SH-SY5Y (cell line): Measurements from ENCODE around the gene SPIRE2.

ENCODE experiments used
- GATA2 ChIP-seq: IDR thresholded peaks from 2 replicates; pipeline ENCODE4 v1.6.1; 2011; ENCODE audit warnings: mild to moderate bottlenecking, low read depth, low read length
- GATA3 ChIP-seq: IDR thresholded peaks from 2 replicates; pipeline ENCODE4 v1.6.1; 2011; ENCODE audit warnings: low read depth, mild to moderate bottlenecking, low read length, moderate library complexity

SPIRE2 gene

DNA sequence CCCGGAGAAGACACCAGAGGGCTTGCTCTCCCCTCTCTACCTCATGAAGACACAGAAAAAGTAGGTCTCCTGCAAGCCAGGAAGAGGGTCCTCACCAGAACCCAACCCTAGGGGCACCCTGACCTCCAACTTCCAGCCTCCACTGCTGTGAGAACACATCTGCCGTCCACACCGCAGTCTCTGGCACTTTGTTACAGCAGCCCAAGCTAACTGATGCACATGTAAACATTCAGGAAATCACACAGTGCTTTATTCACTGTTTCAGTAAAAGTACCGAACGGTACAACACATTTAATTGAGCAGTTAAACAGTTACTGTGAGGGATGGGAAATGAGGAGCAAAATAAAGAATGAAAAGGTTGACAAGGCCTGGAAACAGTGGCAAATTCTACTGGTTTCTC lies 30.1 kb upstream of the SPIRE2 start:
- TF ChIP-seq GATA3 (no peak), GATA2 (no peak)

DNA sequence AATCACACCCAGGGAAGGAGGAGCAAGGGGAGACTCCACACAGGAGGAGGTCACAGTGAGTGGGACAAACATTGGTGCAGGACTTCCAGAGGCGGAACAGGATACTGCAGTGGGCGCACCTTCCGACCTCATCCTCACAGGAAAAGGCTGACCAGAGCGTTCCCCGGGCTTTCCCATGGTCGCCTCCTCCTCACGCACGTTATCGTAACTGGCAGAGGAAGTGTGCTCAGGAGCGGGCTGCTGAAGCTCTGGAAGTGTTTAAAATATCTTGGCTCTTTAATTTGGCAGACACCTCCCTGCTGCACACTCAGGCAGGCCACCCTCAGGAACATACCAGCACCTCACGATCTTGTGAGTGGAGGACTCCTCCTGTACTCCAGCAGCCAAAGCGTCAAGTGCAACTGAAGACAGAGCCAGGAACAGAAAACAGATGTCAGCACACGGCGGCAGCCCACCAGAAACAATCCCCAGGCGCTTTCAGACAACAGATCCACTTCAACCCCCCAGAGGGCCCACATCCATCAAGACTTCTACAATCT lies 29.4 kb upstream of the SPIRE2 start:
- TF ChIP-seq GATA2: peak; percentile 45; the same call in 1 of the 2 replicates
- no peak for TF ChIP-seq GATA3

DNA sequence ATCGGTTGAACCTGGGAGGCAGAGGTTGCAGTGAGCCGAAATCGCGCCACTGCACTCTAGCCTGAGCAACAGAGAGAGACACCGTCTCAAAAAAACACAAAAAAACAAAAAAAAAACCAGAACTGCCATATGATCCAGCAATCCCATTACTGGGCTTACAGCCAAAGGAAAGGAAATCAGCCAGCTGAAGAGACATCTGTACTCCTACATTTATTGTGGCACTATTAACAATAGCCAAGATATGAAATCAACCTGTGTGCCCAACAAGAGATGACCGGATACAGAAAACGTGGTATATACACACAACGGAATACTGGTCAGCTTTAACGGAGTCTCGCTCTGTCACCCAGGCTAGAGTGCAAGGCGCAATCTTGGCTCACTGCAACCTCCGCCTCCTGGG lies 26.5 kb upstream of the SPIRE2 start:
- TF ChIP-seq GATA2 (peak; percentile 39; the same call in 1 of the 2 replicates), GATA3 (no peak)

DNA sequence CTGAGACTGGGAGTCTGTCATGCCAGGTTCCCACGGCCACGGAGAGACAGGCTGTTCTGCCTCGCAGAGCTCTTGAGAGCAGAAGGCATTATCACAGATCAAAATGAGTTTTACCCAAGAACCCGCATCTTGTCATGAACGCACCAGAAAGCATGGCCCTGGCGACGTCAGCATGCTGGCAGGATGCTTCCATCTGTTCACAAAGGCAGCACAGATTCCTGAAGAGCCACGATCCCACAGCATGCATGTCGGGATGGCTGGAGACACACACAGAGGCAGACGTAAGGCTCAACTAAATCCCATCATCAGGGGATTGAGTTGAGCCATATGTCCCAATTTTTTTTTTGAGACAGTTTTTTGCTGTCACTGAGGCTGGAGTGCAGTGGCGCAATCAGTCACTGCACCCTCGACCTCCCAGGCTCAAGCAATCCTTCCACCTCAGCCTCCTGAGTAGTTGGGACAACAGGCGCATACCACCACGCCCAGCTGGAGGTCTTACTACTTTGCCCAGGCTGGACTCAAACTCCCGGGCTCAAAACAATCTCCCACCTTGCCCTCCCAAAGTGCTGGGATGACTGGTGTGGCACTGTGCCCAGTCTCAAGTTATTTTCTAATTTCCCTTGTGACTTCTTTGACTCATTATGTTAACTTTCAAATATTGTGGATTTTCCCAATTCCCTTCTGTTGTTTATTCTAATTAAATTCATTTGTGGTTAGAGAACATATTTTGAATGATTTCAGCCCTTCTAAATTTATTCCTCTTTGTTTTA lies 23.0 kb upstream of the SPIRE2 start:
- TF ChIP-seq GATA2: no peak
- no peak for TF ChIP-seq GATA3

DNA sequence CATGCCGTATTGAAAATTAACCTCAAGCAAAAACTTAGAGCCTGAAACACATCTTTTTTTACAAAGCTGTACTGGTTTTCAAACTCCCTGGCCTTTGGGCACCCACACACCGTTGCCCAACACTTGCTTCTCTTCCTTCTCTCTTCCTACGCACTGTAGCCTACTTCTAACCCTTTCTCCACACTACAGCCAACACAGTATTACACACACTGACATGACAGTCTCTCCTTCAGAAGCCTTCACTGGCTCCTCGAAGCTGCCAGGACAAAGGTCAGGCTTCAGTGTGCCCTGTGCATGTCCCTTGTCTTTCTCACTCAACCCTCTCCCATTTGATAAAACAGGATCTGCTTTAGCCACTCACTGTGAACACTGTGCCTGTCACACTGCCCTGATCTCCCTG lies 19.8 kb upstream of the SPIRE2 start:
- TF ChIP-seq GATA3: no peak
- no peak for TF ChIP-seq GATA2

DNA sequence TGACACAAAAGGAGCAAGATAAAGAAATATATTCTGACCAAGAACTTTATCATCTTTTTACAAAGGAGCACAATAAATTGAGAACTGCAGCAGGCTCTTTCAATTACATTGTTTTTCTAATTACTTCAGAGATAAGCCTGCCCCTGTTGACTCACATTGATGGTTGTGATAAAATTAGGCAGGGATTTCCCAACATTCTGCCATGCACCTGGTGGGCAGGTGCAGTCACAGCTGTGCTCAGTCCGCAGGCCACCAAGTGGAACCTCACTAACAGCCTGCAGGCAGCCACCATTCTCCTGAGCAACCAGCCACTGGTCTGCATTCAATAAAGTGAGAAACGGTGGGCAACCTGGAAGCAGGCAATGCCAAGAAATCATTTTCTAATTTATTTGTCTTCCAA lies 17.0 kb upstream of the SPIRE2 start:
- TF ChIP-seq GATA3 (no peak), GATA2 (0 out of 2 replicates have a peak, but pooled peaks have one; percentile 34)

DNA sequence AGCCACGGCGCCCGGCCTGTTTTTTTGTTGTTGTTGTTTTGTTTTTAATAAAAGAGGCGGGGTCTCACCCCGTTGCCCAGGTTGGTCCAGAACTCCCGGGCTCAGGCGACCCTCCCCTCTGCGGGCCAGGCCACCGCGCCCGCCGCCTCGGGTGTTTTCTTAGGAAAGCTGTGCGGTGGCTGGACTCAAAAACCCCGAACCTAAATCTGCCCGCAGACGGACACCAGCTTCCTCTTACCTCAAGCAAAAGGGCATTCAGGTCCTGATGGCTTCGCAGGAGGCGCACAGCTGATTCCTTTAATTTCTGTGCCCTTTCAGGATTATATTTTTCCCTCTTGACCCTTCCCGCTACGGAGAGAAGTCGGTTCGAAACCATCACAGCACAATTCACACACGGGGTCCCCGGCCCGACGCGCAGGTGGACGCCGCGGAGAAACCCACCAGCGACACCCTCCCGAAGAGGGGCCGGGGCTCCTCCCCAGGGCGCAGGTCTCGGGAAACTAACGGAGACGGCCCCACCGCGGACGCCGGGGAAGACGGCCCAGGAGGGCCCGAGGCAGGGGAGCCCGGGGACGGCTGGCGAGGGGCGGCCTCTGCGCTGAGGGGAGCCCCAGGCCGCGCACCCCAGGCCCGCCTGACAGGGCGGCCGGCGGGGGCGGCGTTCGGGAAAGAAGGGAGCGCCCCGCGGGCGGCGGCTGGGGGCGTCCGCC lies 12.5 kb upstream of the SPIRE2 start:
- no peak for TF ChIP-seq GATA2
- no peak for TF ChIP-seq GATA3

DNA sequence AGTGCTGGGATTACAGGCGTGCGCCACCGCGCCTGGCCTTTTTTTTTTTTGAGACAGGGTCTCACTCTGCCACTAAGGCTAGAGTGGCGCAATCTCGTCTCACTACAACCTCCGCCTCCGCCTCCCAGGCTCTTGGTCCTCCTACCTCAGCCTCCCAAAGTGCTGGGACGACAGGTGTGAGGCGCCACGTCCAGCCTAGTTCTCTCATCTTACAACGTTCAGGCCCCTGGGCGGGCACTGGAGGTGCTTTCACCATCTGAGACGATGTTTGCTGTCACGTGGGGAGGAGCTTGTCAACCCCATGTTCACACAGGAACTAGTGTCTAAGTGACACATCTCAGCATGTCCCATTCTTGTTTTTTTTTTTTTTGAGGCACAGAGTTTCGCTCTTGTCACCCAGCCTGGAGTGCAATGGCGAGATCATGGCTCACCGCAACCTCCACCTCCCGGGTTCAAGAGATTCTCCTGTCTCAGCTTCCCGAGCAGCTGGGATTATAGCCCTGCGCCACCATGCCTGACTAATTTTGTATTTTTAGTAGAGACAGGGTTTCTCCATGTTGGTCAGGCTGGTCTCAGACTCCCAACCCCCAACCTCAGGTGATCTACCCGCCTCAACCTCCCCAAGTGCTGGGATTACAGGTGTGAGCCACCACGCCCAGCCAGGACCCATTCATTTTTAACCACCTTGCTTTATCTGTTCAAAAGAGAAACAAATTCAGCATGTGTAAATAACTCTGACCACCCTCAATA lies 6.7 kb upstream of the SPIRE2 start:
- TF ChIP-seq GATA3 (no peak), GATA2 (no peak)

DNA sequence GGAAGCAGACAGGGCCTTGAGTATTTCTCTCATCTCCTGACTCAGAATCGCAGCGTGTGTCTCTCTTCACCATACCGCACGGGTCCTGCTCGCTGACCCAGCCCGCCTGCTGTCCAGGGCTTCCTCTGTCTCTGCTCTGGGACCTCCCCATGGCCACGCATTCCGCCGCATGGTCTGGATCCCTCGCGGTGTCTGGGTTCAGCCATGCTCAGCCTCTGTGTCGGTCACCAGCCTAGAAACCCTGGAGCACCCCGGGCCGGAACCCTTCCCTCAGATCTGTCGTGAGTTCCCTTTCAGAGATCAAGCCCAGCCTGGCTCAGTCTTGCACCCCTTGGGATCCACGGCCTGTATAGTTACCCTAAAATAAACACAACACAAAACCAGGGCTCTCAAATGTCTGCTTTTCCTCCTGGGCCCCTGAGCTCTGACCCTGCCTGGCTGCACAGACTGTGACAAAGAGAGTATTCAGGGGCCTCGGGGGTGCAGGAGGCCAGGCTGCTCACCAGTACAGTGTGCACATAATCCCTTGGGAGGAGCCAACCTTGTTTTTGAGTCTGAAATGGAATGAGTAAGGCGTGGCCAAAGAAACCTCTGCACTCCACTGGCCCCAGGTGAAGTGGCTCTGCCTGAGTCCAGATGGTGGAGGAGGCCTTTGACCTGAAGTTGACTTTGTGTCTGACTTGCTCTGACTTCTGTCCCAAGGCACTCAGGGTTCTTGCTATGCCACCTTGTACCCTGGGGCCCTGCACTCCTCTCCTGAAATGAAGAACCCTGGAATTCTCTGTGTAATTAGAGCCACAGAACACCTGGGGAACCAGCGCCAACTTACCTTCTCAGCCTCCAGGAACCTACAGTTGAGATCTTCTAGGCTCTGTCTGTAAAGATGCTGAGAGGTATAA lies 5.8 kb upstream of the SPIRE2 start:
- TF ChIP-seq GATA2 (no peak), GATA3 (no peak)

DNA sequence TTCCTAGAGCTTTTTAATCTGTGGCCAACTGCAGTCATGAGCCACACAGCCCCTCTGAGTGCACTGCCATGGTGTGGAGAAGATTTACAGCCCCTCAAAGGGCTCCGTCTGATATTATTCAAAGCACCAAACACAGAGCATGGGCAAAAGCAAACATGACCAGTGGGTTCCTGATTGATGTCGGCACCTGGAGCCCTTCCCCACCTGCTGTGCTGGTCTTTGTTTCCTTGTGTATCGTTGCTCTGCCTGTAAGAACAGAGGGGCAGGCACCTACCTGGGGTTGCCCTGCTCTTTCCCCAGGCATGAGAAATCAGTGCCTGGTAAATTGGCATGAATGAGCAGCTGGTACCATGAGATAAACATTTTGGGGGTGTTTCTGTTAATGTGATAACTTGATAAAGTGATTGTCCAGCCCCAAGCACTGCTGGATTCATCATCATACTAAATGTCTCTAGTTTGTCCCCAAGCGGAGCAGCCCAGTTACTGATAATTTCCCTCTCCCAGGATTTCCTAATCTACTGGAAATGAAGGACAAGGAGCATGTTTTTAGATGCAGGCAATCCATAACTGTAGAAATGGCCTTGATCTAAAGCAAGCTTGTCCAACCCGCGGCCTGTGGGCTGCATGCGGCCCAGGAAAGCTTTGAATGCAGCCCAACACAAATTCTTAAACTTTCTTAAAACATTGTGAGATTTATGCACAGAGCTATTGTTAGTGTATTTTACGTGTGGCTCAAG lies 5.0 kb upstream of the SPIRE2 start:
- TF ChIP-seq GATA3 (no peak), GATA2 (no peak)

DNA sequence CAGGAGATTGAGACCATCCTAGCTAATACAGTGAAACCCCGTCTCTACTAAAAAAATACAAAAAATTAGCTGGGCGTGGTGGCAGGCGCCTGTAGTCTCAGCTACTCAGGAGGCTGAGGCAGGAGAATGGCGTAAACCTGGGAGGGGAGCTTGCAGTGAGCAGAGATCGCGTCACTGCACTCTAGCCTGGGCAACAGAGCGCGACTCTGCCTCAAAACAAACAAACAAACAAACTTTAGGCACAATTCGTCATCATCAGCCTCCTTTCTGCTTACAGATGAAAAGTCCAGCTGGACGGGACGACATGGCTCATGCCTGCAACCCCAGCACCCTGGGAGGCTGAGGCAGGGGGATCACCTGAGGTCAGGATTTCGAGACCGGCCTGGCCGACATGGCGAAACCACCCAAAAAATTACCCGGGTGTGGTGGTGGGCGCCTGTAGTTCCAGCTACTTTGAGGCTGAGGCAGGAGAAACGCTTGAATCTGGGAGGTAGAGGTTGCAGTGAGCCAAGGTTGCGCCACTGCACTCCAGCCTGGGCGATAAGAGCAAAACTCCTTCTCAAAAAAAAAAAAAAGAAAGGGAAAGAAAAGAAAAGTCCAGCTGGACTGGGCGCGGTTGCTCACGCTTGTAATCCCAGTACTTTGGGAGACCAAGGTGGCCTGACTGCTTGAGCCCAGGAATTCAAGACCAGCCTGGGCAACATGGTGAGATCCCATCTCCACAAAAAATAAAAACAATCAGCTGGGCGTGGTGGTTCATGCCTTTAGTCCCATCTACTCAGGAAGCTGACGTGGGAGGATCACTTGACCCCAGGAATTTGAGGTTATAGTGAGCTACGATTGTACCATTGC lies 1.5 kb upstream of the SPIRE2 start:
- TF ChIP-seq GATA2 (no peak), GATA3 (no peak)

DNA sequence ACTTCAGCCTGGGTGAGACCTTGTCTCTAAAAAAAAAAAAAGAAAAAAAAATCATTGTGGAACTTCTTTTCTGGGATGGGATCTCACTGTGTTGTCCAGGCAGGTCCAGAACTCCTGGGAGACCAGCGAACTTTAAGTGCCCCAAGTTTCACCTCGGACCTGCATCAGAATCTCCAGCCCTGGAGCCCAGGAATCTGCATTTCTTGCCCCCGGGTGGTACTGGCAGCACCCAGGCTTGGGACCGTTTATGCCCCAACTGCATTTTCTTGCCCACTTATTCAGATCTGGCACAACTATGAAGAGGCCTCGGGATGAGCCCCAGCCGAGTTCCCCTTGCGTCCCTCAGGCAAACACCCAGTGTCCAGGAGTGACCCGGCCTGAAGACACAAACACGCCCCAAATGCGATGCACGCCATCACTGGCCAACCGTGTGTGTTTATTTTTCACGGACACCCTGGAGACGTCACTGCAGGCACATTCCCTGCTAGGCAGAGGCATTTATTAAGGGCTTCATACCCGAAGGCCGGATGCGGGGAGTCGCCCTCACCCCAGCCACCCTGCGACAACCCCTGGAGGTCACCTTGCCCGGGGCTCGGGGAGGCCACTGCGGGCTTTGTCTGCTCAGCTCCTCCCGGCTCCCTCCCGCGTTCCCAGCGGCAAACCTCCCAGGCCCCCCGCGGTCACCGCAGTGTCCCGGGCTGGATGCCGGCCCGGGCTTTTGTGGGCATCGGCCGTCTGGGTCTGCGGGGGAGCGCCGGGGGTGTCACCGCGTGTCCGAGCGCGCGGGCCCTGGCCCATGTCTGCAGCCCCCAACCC lies 684 bp upstream of the SPIRE2 start:
- TF ChIP-seq GATA2 (no peak), GATA3 (no peak)
